Measurements from ENCODE around the gene HNRNPA1.
A peak's percentile ranks its signal among the peaks of the same experiment; 100 is the strongest.
"Not testable (repeated sequence)": the region's sequence is repeated elsewhere in the genome, so short reads cannot be mapped to it uniquely, and the experiment has no call there.

HNRNPA1 gene

GRCh38 chr12:54311051-54311450 lies 30.5 kb downstream of the HNRNPA1 start:
- H3K4me3 ChIP-seq (ENCODE audit: low read depth, low read length), result no peak overlapping the region
- no peak for TF ChIP-seq CTCF (IDR thresholded peaks at IDR 0.05; ENCODE audit: low read depth, low read length, missing control alignments)
- DNase-seq (ENCODE audit: low read depth), result no peak

- not testable (repeated sequence) for H3K4me3 ChIP-seq (ENCODE audit: low read depth, low read length); DNase-seq (ENCODE audit: low read depth)
Observed at GRCh38 chr12:54312309-54312708, 31.8 kb downstream of the HNRNPA1 start.

GRCh38 chr12:54321363-54321762 lies 40.8 kb downstream of the HNRNPA1 start:
- TF ChIP-seq CTCF (IDR thresholded peaks at IDR 0.05; ENCODE audit: low read depth, low read length, missing control alignments), result no peak
- DNase-seq (ENCODE audit: low read depth), result no peak
- H3K4me3 ChIP-seq (ENCODE audit: low read depth, low read length), result no peak overlapping the region

- TF ChIP-seq CTCF (IDR thresholded peaks at IDR 0.05; ENCODE audit: low read depth, low read length, missing control alignments), result peak; percentile 80
- H3K4me3 ChIP-seq (ENCODE audit: low read depth, low read length), result peak within 1 kb of the TSS; percentile 100
- peak; percentile 99 for DNase-seq (ENCODE audit: low read depth)
Observed at GRCh38 chr12:54324617-54325441, 44.3 kb downstream of the HNRNPA1 start, which contains the start of gene COPZ1. Gene COPZ1 (plus strand): TSS chr12:54325131. CDS start chr12:54325164, 33 bp downstream.

- peak overlapping the region; percentile 100 for H3K4me3 ChIP-seq (ENCODE audit: low read depth, low read length)
- not testable (repeated sequence) for DNase-seq (ENCODE audit: low read depth)
Observed at GRCh38 chr12:54325442-54326109, 45.0 kb downstream of the HNRNPA1 start.

- DNase-seq (ENCODE audit: low read depth), result no peak
- TF ChIP-seq CTCF (IDR thresholded peaks at IDR 0.05; ENCODE audit: low read depth, low read length, missing control alignments), result no peak
- H3K4me3 ChIP-seq (ENCODE audit: low read depth, low read length), result no peak overlapping the region
Observed at GRCh38 chr12:54328595-54329337, 48.2 kb downstream of the HNRNPA1 start.

GRCh38 chr12:54329759-54330158 lies 49.2 kb downstream of the HNRNPA1 start:
- TF ChIP-seq CTCF (IDR thresholded peaks at IDR 0.05; ENCODE audit: low read depth, low read length, missing control alignments), result no peak
- no peak overlapping the region for H3K4me3 ChIP-seq (ENCODE audit: low read depth, low read length)
- DNase-seq (ENCODE audit: low read depth), result no peak

All from GM12864 (cell line).